Activated naive CD8-positive, alpha-beta T cell treated with anti-CD3 and anti-CD28 coated beads, Interleukin-2, amount 10 ng/mL, durations not matched to agents 7 days and 5 days (primary cell): Measurements from ENCODE around the gene GRM4. TPM values are rescaled to one million over a fixed set of nuclear protein-coding genes. Genes with fewer than 3 reads are reported as not detected.
A peak's percentile ranks its signal among the peaks of the same experiment; 100 is the strongest.

Source experiments
- microRNA-seq: library from miRNA; unstranded; fragments of <30 nt; microRNA quantifications from one replicate; pipeline ENCODE4 v1.2.0, GENCODE V29; 2022
- total RNA-seq, 2 experiments: library from RNA; stranded (reverse); gene quantifications; one replicate each; pipeline ENCODE4 v1.2.3, GENCODE V29; 2021

The GRM4 gene
- total RNA-seq, 2 experiments from 2014 or later, result 0.14 to 0.44 TPM

Small RNAs within 50 kb of the gene (microRNA-seq; reads per million reads assigned to microRNA genes)
- 12.6 reads per million, percentile 19 among the genes with 10 or more reads in this experiment for gene MIR1275

Other genes starting within 250 kb of the GRM4 start
- gene HMGA1, start 90.8 kb upstream of the GRM4 start, total RNA-seq, result 100 to 1,000 TPM; 233 to 247 TPM
- 10 to 100 TPM; 24.4 to 28.3 TPM for gene SMIM29, start 102.9 kb upstream of the GRM4 start, total RNA-seq
- 10 to 100 TPM; 17.7 to 18.7 TPM for gene NUDT3, start 246.6 kb upstream of the GRM4 start, total RNA-seq